SJSA1 (cell line): ENCODE results near the gene PSMB7. TPM values are rescaled to one million over a fixed set of nuclear protein-coding genes. Genes with fewer than 3 reads are reported as not detected.

Experiments used
- DNase-seq, 2 experiments: peaks; one replicate each; pipeline ENCODE4 v3.0.0-alpha.2; 2015 to 2020; ENCODE audit warnings: low spot score in 2 of 2, low read depth in 1 of 2
- H3K27ac ChIP-seq: fragments of 250-450 bp; sonication (Bioruptor Pico); 2 replicates; pipeline ENCODE4 v1.5.1; 2020; ENCODE audit warnings: mild to moderate bottlenecking, moderate library complexity
- H3K27me3 ChIP-seq: fragments of 250-450 bp; sonication (Bioruptor Pico); replicated peaks from 2 replicates; pipeline ENCODE4 v1.5.1; 2020; ENCODE audit warnings: mild to moderate bottlenecking, moderate library complexity
- H3K36me3 ChIP-seq: fragments of 250-450 bp; sonication (Bioruptor Pico); 2 replicates; pipeline ENCODE4 v1.5.1; 2020; ENCODE audit warnings: mild to moderate bottlenecking
- H3K4me1 ChIP-seq: fragments of 250-450 bp; sonication (Bioruptor Pico); replicated peaks from 2 replicates; pipeline ENCODE4 v1.6.1; 2021; ENCODE audit warnings: mild to moderate bottlenecking
- H3K4me3 ChIP-seq: fragments of 250-450 bp; sonication (Bioruptor Pico); 2 replicates; pipeline ENCODE4 v1.5.1; 2020; ENCODE audit warnings: mild to moderate bottlenecking
- H3K9me3 ChIP-seq: fragments of 250-450 bp; sonication (Bioruptor Pico); replicated peaks from 2 replicates; pipeline ENCODE4 v1.5.1; 2020; ENCODE audit warnings: mild to moderate bottlenecking
- total RNA-seq: library from RNA; depleted of rRNA; stranded (reverse); fragments of >200 nt; shearing (Covaris generic); gene quantifications from 2 replicates; pipeline ENCODE4 v1.2.3, GENCODE V29; 2014

Gene PSMB7
- total RNA-seq, 1 experiment from 2014 or later = 301 TPM

DNA sequence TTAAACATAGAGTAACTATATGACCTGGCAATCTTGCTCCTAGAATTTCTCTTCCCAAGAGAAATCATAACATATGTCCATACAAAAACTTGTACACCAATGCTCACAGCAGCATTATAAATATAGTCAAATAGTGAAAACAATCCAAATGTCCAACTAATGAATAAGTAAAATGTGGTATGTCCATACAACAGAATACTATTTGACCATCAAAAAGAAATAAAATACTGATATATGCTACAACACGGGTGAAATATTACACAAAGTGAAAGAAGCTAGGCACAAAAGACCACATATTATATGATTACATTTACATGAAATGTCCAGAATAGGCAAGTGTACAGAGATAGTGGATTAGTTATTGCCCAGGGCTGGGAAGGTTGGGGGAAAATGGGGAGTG is 41.4 kb downstream of the PSMB7 start:
- H3K4me1 ChIP-seq = no peaks in the 10 kb centered on the region
- no peak for DNase-seq
- no peak overlapping the region for H3K4me3 ChIP-seq
- H3K27ac ChIP-seq = no peak overlapping the region
- H3K27me3 ChIP-seq = no peaks in the 10 kb centered on the region
- no peaks in the 10 kb centered on the region for H3K9me3 ChIP-seq
- H3K36me3 ChIP-seq = peaks cover 34% of the 10 kb centered on the region

DNA sequence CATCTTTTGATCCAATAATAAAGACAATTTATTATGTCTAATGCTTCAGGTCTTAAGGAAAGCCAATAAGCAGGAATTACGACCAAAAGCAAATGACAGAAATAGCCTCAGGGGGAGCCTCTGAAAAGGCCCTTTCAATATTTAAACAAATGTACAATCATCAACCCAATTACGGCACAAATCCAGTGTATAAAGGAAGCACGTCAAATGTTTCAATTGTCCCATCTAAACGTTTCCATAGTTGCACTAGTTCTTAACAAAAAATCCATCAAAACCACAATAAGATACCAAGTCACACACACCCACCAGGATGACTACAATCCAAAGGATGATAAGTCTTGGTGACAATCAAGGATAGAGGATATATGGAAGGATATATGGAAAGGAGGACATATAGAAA is 41.9 kb downstream of the PSMB7 start:
- Histone ChIP-seq H3K4me3 (no peak overlapping the region), H3K9me3 (no peaks in the 10 kb centered on the region), H3K36me3 (peaks cover 33% of the 10 kb centered on the region), H3K27ac (no peak overlapping the region), H3K27me3 (no peaks in the 10 kb centered on the region), H3K4me1 (no peaks in the 10 kb centered on the region)
- no peak for DNase-seq

DNA sequence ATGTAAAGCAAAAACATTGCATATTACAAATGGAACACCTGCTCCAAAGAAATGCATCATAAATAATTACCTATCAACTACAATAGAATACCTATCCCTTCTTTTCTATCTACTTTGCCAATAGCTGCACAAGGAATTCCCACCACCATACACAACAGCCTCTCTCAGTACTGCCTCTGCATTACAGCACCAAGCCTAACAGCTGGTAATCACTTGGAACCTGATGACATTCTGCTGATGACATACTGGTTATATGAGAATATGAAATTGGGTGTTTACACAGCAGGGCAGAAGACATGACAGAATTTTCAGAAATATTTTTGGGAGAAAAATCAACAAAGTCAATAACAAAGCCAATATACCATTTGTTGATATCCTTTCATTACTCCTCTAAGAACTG is 43.2 kb downstream of the PSMB7 start:
- Histone ChIP-seq H3K4me3 (no peak overlapping the region), H3K27me3 (no peaks in the 10 kb centered on the region), H3K9me3 (no peaks in the 10 kb centered on the region), H3K36me3 (peaks cover 32% of the 10 kb centered on the region), H3K27ac (no peak overlapping the region), H3K4me1 (no peaks in the 10 kb centered on the region)
- no peak for DNase-seq

DNA sequence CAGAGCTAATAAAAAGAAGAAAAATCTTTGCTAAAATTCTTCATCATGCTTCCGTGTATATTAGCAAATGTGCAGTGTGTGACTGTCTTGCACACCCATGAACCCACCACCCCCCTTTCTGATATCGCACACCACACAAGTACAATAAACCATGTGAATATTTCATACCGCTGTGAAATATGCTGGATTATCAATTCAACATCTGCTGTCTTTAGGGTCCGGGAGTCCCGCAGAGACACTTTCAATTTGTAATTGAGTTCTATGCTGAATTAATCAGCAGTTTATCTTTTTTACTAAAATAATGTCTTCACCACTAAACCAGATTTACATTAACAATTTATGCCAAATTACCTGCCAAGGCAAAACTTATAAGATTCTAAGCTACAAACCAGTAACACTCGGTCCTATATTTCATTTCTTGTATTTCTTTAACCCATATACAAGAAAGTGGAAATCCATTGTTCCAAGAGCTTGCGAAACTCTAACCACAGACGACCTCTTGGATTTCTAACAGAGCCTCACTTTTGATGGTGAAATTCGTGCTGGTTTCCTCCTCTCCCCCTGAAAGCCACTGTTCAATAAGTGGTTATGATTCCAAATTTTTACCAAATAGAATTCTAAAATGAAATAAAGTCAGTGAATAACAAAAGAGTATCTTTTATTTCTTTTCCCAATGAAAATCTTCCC is 44.2 kb downstream of the PSMB7 start:
- no peak overlapping the region for H3K27ac ChIP-seq
- no peaks in the 10 kb centered on the region for H3K4me1 ChIP-seq
- peaks cover 33% of the 10 kb centered on the region for H3K36me3 ChIP-seq
- no peaks in the 10 kb centered on the region for H3K27me3 ChIP-seq
- H3K9me3 ChIP-seq = no peaks in the 10 kb centered on the region
- H3K4me3 ChIP-seq = no peak overlapping the region
- DNase-seq = no peak

DNA sequence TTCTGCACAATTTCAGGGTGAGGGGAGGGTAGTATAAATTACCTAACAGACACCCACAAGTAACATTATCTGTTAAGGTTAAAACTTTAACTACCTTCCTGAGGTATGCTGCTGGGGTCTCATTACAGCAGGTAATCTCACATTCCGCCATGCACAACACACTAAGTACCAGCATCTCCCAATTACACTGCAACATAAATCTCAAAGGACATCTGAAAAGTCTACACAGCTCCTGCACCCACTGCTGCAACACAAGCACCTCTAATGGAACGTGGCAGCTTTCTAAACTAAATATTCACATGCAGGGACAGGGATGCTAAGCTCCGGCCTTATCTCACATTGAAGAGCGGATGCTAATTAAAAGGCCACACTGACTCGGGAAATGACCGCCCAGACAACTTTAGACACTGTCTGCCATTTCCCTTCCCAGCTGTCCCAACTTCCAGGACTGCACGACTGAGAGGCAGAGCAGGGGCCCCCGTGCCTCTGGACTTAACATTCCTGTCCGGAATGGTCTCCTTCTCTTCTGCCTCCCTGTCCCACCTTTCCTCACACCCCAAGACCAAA is 45.9 kb downstream of the PSMB7 start:
- Histone ChIP-seq H3K27ac (no peak overlapping the region), H3K4me1 (no peaks in the 10 kb centered on the region), H3K9me3 (no peaks in the 10 kb centered on the region), H3K36me3 (peaks cover 31% of the 10 kb centered on the region), H3K4me3 (no peak overlapping the region), H3K27me3 (no peaks in the 10 kb centered on the region)
- DNase-seq = no peak

DNA sequence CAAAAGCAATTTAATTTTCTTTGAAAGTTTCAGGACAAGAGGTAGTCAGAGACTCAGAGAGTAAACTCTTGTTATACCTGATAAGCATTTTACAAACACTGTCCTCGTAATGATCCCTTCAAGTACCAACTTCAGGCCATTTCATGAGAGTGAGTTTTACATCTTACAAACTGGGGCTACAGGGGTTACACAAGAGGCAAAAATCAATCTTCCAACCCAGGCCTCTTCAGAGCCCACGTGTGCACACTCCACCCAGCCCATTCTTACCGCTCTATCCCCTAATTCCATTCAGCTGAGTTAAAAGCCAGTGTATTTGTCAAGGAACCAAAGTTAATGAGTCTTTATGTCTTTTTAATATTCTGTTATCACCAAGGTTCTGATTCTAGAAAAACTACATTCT is 46.5 kb downstream of the PSMB7 start:
- Histone ChIP-seq H3K9me3 (no peaks in the 10 kb centered on the region), H3K4me3 (no peak overlapping the region), H3K27ac (no peak overlapping the region), H3K27me3 (no peaks in the 10 kb centered on the region), H3K4me1 (no peaks in the 10 kb centered on the region), H3K36me3 (peaks cover 26% of the 10 kb centered on the region)
- no peak for DNase-seq

DNA sequence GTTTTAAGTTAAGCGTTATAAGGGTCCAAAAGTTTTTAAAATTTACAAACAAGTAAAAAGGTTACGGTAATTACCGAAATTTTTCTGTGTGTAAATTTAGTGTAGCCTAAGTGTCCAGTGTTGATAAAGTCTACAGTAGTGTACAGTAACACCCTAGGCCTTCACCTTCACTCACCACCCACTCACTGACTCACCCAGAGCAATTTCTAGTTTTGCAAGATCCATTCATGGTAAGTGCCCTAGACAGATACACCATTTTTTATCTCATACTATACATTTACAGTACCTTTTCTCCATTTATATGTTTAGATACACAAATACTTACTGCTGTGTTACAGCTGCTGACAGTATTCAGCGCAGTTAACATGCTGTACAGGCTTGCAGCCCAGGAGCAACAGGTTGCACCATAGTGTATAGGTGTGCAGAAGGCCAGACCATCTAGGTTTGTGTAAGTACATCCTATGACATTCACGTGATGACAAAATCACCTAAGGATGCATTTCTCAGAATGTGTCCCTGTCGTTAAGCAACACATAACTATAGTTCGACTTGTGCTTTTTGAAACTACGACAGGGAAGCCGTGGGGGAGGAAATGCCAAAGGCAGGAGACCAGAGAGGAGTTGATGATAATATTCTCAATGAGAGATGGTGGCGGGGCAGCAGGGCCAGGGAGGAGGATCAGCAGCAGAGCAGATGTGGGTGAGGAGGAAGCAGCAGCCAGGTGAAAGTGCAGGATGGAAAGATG is 48.6 kb downstream of the PSMB7 start:
- DNase-seq = no peak
- Histone ChIP-seq H3K36me3 (peaks cover 21% of the 10 kb centered on the region), H3K27me3 (no peaks in the 10 kb centered on the region), H3K4me1 (no peaks in the 10 kb centered on the region), H3K27ac (no peak overlapping the region), H3K4me3 (no peak overlapping the region), H3K9me3 (no peaks in the 10 kb centered on the region)

DNA sequence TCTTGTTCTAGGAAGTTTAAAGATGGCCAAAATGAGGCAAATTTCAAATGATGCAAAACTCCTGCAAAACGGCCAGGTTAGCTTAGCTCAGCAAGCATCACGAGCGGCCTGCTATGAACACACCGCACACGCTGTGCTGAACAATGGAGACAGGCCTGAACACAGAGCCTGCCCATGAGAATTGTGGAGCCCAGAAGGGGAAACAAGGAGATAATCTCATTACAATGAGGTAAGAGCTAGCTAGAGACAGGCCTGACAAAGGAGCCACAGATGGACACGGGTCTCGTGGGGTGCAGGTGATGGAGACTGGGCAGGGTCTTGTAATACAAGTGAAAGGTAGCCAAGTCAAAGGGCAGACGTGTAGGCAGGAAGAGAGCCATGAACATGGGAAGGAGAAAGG is 50.2 kb downstream of the PSMB7 start:
- Histone ChIP-seq H3K9me3 (no peaks in the 10 kb centered on the region), H3K4me1 (no peaks in the 10 kb centered on the region), H3K27ac (no peak overlapping the region), H3K4me3 (no peak overlapping the region), H3K36me3 (peaks cover 27% of the 10 kb centered on the region), H3K27me3 (no peaks in the 10 kb centered on the region)
- DNase-seq = no peak

DNA sequence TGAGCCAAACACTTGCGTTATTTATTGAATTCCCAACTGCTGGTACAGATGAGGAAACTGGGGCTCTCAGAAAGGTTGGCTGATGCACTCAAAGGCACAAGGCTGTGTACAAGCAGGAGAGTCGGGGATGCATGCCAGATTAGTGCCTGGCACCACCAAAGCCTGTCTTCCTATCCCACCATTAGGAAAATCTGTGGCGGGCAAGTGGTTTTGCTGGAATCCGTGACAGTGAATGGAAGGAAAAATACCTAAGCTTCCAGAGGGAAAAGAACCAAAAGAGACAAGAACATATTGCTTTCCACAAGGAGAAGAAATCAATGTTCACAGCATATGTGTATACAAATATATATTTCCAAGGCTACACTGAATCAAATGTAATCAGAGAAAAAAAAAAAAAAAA is 51.1 kb downstream of the PSMB7 start:
- H3K4me3 ChIP-seq = no peak overlapping the region
- no peaks in the 10 kb centered on the region for H3K9me3 ChIP-seq
- H3K36me3 ChIP-seq = peaks cover 33% of the 10 kb centered on the region
- H3K4me1 ChIP-seq = no peaks in the 10 kb centered on the region
- no peaks in the 10 kb centered on the region for H3K27me3 ChIP-seq
- no peak overlapping the region for H3K27ac ChIP-seq
- no peak for DNase-seq

DNA sequence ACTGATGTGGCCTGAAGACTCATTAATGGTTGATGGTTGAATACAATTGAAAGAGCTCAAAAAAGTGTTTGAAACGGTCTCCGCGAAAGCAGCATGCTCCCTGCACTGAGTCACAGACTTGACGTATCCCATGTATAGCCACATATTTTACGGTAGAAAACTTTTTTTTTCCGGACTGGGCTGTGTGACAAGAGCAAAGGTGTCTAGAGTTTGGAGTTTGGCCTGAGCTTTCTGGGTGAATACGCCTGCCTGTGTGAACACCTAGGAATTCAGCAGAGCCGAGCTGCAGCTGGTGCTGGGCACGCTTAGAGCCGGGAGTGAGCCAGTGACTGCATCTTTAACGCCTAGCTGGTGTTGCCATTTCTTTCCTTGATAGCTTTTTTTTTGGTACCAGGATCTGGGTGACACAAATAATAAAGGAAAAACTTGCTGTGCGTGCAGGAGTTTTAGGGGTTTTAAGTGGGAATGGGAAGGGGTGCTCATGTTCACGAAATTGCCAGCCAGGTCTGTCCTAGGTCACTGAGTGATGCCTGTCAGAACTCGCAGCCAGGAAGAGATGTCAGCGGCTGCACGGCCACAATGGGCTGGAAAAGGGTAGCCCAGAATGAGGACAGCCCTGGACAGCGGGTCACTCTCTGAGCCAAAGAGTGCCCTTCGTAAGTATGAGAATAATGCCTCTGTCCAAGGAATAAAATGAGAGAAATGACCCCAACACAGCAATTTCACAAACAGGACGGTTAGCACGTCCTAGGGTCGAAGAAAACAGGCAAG is 51.7 kb downstream of the PSMB7 start:
- Histone ChIP-seq H3K27me3 (no peaks in the 10 kb centered on the region), H3K9me3 (no peaks in the 10 kb centered on the region), H3K4me1 (no peaks in the 10 kb centered on the region), H3K36me3 (peaks cover 38% of the 10 kb centered on the region), H3K27ac (no peak overlapping the region), H3K4me3 (no peak overlapping the region)
- DNase-seq = no peak

DNA sequence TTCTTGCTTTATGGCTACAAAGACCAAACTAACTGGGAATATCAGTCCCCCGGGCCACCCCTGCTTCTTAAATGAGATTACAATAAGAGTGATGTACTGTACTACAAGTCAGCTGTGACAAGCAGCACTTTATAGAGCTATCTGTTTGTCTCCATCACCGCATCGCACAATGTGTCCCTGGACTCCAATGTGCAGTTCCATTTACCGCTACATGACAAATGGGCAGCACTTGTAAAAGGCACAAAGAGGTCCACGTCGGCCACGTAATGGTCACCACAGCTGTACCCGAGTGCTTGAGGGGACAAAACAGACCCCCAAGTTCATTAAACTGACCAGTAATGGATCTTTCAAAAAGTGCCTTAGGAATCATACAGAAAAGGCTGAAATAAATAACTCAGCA is 54.1 kb downstream of the PSMB7 start:
- Histone ChIP-seq H3K27ac (no peak overlapping the region), H3K9me3 (no peaks in the 10 kb centered on the region), H3K4me3 (no peak overlapping the region), H3K36me3 (peaks cover 51% of the 10 kb centered on the region), H3K27me3 (no peaks in the 10 kb centered on the region), H3K4me1 (no peaks in the 10 kb centered on the region)
- no peak for DNase-seq

DNA sequence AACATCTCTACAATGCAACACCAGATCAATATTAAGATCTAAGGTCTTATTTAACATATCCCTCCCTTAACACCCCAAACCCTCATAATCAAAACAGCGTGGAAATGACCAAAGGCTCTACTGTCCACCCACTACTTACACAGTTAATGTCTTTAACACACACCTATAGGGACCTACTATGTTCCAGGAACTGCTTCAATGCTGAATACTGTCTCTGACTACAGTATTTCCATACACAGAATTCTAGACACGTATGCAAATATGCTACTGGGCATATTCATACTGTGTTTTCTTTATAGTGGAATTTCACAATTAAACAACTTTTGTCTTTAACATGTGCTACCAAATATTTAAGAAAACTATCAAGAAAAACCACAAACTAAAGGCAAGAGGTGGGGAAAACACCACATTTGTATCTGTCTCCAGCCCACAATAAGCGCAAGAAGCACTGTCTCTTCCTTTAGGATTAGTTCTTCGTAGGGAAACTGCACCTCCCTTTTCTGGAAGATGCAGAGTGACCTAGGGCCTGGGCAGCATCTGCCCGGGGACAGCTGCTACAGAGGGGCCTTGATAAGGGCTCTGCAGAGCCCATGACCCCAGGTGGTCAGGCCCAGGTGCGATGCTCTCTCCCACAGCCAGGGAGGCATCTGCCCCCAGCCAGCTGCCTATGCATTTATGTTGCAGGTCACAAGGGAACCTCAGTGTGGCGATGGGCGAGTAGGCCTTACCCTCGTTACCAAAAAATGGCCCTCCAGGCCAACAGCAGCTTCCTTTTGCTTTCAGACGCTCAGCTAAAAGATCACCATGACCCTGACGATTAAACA is 55.2 kb downstream of the PSMB7 start:
- Histone ChIP-seq H3K27ac (no peak overlapping the region), H3K36me3 (peaks cover 61% of the 10 kb centered on the region), H3K4me3 (no peak overlapping the region), H3K4me1 (no peaks in the 10 kb centered on the region), H3K9me3 (no peaks in the 10 kb centered on the region), H3K27me3 (no peaks in the 10 kb centered on the region)
- no peak for DNase-seq

DNA sequence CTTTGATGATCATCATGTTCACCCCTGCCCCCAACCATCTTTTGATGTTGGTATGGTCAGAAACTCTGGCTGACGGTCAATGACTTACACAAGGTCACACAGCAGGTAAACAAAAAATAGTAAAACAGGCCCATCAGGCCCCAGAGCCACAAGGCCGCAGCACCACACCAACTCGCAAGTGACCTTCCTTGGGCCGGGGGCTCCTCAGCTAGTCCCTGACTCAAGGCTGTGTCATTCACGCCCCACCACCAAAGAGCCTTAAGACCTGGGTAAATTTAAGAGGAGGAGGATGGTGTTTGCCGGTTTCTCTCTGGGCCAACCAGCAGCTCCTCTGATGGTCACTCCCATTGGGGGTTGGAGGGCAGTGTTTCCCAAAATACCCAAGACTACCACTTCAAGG is 55.8 kb downstream of the PSMB7 start:
- H3K27ac ChIP-seq = no peak overlapping the region

More for the DNA sequence above, 55.8 kb downstream of the PSMB7 start:
- Histone ChIP-seq H3K4me3 (no peak overlapping the region), H3K9me3 (no peaks in the 10 kb centered on the region), H3K36me3 (peaks cover 61% of the 10 kb centered on the region), H3K27me3 (no peaks in the 10 kb centered on the region), H3K4me1 (no peaks in the 10 kb centered on the region)
- no peak for DNase-seq
